Glutamatergic neuron (in vitro differentiated cells): ENCODE results near the gene TM2D3. TPM values are rescaled to one million over a fixed set of nuclear protein-coding genes. Genes with fewer than 3 reads are reported as not detected.

Source experiments
- DNase-seq: peaks from one replicate; pipeline ENCODE4 v3.0.0; 2022
- H3K27ac Mint-ChIP-seq: one replicate; pipeline ENCODE4 v1.8.0; 2020; ENCODE audit warnings: mild to moderate bottlenecking, mixed read lengths, inconsistent platforms; ENCODE audit not compliant: unreplicated experiment
- H3K27me3 Mint-ChIP-seq: one replicate; pipeline ENCODE4 v1.8.0; 2020; ENCODE audit warnings: mild to moderate bottlenecking, moderate library complexity, mixed read lengths, inconsistent platforms; ENCODE audit not compliant: unreplicated experiment
- H3K36me3 Mint-ChIP-seq: one replicate; pipeline ENCODE4 v1.8.0; 2020; ENCODE audit warnings: mild to moderate bottlenecking, mixed read lengths, inconsistent platforms; ENCODE audit not compliant: unreplicated experiment
- H3K4me1 Mint-ChIP-seq: one replicate; pipeline ENCODE4 v1.8.0; 2020; ENCODE audit warnings: mild to moderate bottlenecking, low read depth, mixed read lengths, inconsistent platforms; ENCODE audit not compliant: unreplicated experiment
- H3K4me3 Mint-ChIP-seq: one replicate; pipeline ENCODE4 v1.8.0; 2020; ENCODE audit warnings: mild to moderate bottlenecking, mixed read lengths, inconsistent platforms; ENCODE audit not compliant: unreplicated experiment
- H3K9me3 Mint-ChIP-seq: one replicate; pipeline ENCODE4 v1.8.0; 2020; ENCODE audit warnings: mild to moderate bottlenecking, moderate library complexity, mixed read lengths, inconsistent platforms; ENCODE audit not compliant: unreplicated experiment
- total RNA-seq: library from RNA; stranded (reverse); fragmentation: NEBNext Ultra II Directional; extraction: Animal tissue kit (Norgen Biotek cat#: 25700); gene quantifications from one replicate; pipeline ENCODE4 v1.2.1, GENCODE V29; 2021; ENCODE audit not compliant: unreplicated experiment
- TF ChIP-seq, protein P1 (sequence below): fragments of 200-600 bp; sonication (generic); IDR thresholded peaks from one replicate; pipeline ENCODE4 v1.5.0; 2021; ENCODE audit not compliant: partially characterized antibody, unreplicated experiment

TM2D3 gene
- total RNA-seq, 1 donor from 2014 or later = 58.6 TPM

- H3K4me3 Mint-ChIP-seq = no peak overlapping the region
- H3K4me1 Mint-ChIP-seq = no peaks in the 10 kb centered on the region
- H3K27me3 Mint-ChIP-seq = no peaks in the 10 kb centered on the region
- no peak overlapping the region for H3K27ac Mint-ChIP-seq
- no peak for DNase-seq
- no peaks in the 10 kb centered on the region for H3K9me3 Mint-ChIP-seq
- H3K36me3 Mint-ChIP-seq = peaks cover 16% of the 10 kb centered on the region
- TF ChIP-seq, protein P1, sequence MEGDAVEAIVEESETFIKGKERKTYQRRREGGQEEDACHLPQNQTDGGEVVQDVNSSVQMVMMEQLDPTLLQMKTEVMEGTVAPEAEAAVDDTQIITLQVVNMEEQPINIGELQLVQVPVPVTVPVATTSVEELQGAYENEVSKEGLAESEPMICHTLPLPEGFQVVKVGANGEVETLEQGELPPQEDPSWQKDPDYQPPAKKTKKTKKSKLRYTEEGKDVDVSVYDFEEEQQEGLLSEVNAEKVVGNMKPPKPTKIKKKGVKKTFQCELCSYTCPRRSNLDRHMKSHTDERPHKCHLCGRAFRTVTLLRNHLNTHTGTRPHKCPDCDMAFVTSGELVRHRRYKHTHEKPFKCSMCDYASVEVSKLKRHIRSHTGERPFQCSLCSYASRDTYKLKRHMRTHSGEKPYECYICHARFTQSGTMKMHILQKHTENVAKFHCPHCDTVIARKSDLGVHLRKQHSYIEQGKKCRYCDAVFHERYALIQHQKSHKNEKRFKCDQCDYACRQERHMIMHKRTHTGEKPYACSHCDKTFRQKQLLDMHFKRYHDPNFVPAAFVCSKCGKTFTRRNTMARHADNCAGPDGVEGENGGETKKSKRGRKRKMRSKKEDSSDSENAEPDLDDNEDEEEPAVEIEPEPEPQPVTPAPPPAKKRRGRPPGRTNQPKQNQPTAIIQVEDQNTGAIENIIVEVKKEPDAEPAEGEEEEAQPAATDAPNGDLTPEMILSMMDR = no peak
Measured at GRCh38 chr15:101600035-101600434, 52.1 kb downstream of the TM2D3 start.

GRCh38 chr15:101599091-101599490 is 53.1 kb downstream of the TM2D3 start:
- no peaks in the 10 kb centered on the region for H3K27me3 Mint-ChIP-seq
- TF ChIP-seq, protein P1 = no peak
- no peaks in the 10 kb centered on the region for H3K9me3 Mint-ChIP-seq
- H3K4me1 Mint-ChIP-seq = no peaks in the 10 kb centered on the region
- H3K27ac Mint-ChIP-seq = no peak overlapping the region
- peaks cover 20% of the 10 kb centered on the region for H3K36me3 Mint-ChIP-seq
- no peak for DNase-seq
- H3K4me3 Mint-ChIP-seq = no peak overlapping the region

DNA sequence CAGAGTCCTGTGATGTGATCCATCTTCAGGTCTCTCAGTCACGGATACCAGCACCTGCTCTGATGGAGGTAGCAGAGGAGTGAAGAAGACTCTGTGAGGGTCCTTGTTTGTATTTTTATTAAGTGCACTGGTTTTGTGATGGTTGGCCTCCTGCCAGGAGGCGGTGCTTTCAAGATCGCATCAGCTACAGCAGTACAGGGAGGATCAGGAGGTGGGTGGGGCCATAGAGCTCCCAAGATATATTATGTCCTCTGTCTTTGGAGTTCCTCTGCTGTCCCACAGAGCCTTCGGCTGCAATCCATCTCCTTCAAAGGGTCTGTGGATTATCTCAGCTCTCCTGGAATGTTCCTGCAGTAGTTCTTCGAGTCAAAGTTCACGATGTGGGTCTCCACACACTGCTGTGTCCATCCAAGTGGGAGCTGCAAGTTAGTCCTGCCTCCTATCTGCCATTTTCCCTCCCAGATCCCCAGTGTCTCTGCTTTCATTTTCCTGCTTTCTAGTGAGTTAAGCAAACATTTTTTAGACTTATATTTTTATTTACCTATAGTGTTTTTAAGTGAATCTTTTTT is 54.7 kb downstream of the TM2D3 start:
- Mint-ChIP-seq H3K27ac (no peak overlapping the region), H3K4me3 (no peak overlapping the region)
- TF ChIP-seq, protein P1 = no peak

DNA sequence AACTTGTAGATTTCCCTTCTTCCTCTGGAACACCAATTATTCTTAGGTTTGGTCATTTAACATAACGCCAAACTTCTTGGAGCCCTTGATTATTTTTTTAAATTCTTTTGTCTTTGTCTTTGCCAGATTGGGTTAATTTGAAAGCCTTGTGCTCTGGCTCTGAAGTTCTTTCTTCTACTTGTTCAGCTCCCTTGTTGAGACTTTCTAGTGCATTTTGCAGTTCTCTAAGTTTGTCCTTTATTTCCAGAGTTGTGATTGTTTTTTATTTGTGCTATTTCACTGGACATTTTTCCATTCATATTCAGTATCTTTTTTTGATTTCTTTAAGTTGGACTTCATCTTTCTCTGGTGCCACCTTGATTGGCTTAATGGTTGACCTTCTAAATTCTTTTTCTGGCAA is 55.5 kb downstream of the TM2D3 start:
- Mint-ChIP-seq H3K27ac (no peak overlapping the region), H3K36me3 (peaks cover 20% of the 10 kb centered on the region), H3K9me3 (no peaks in the 10 kb centered on the region), H3K27me3 (no peaks in the 10 kb centered on the region), H3K4me3 (no peak overlapping the region), H3K4me1 (no peaks in the 10 kb centered on the region)
- DNase-seq = no peak
- TF ChIP-seq, protein P1 = no peak

More for the DNA sequence above, 54.7 kb downstream of the TM2D3 start:
- Mint-ChIP-seq H3K36me3 (peaks cover 20% of the 10 kb centered on the region), H3K9me3 (no peaks in the 10 kb centered on the region), H3K27me3 (no peaks in the 10 kb centered on the region), H3K4me1 (no peaks in the 10 kb centered on the region)
- no peak for DNase-seq

Other genes starting within 250 kb of the TM2D3 start
- 3.8 TPM for gene PCSK6, start 162.7 kb downstream of the TM2D3 start, total RNA-seq
- 40.1 TPM for gene TARS3, start 72.1 kb upstream of the TM2D3 start, total RNA-seq
- not detected for gene OR4F6, start 151.1 kb upstream of the TM2D3 start, total RNA-seq
- gene OR4F15, start 159.8 kb upstream of the TM2D3 start, total RNA-seq = not detected